GM12878 (cell line): ENCODE results near the gene RPUSD1. TPM values are rescaled to one million over a fixed set of nuclear protein-coding genes. Genes with fewer than 3 reads are reported as not detected.

Experiments used
- ATAC-seq: fragments of 200-7000 bp; cut with Tn5 transposase; 3 replicates; pipeline ENCODE4 v1.9.1; 2020; ENCODE audit warnings: mild to moderate bottlenecking, moderate library complexity
- BruUV-seq: library from RNA; stranded (reverse); fragments of 400-500 nt; replicated peaks from 2 replicates; lab custom pipeline; 2021; lab: Mats Ljungman, UMichigan
- CTCF ChIA-PET: fragments of 300-600 bp; sonication (Branson Sonifier 250); formaldehyde crosslinking; extraction: SDS; loops from one replicate; lab custom pipeline; 2021; ENCODE audit warnings: inconsistent platforms; lab: Yijun Ruan, JAX
- POLR2A ChIA-PET: fragments of 350-600 bp; formaldehyde crosslinking; extraction: SDS; loops from one replicate; lab custom pipeline; 2021; ENCODE audit warnings: inconsistent platforms; lab: Charles Lee
- RAD21 ChIA-PET: fragments of 300-600 bp; sonication (Branson Sonifier 250); formaldehyde crosslinking; loops from one replicate; lab custom pipeline; 2023; ENCODE audit warnings: antibody characterized with exemption; ENCODE audit not compliant: unreplicated experiment; lab: Charles Lee
- SMC1A ChIA-PET: fragments of 300-600 bp; sonication (Branson Sonifier 250); formaldehyde crosslinking; loops from one replicate; lab custom pipeline; 2023; ENCODE audit not compliant: unreplicated experiment, uncharacterized antibody; lab: Charles Lee
- DNase-seq: peaks from one replicate; pipeline ENCODE4 v3.0.0-alpha.2; 2011; ENCODE audit warnings: low read depth, low spot score
- FAIRE-seq: peaks from 3 replicates; lab custom pipeline; 2011; peaks lifted over from hg19 to GRCh38; lab: Jason Lieb, UNC
- H2AFZ ChIP-seq: 2 replicates; pipeline ENCODE4 v1.6.0; 2011; ENCODE audit warnings: low read depth, low read length, control low read depth; ENCODE audit not compliant: control insufficient read depth
- H3K27ac ChIP-seq: 2 replicates; pipeline ENCODE4 v1.5.1; 2011; ENCODE audit warnings: control low read depth; ENCODE audit not compliant: control insufficient read depth, insufficient read depth
- H3K27me3 ChIP-seq, 2 experiments: replicated peaks in 1 of 2; 2 replicates each; pipeline versions ENCODE4 v1.6.0 to v1.6.1; 2011; ENCODE audit warnings: low read length in 1 of 2; ENCODE audit not compliant: control insufficient read depth in 2 of 2, insufficient read depth in 2 of 2
- H3K36me3 ChIP-seq, 2 experiments: 2 replicates each; pipeline ENCODE4 v1.5.1; 2011; ENCODE audit warnings: low read length in 1 of 2; ENCODE audit not compliant: control insufficient read depth in 2 of 2, insufficient read depth in 2 of 2
- H3K4me1 ChIP-seq: 2 replicates; pipeline ENCODE4 v1.6.1; 2011; ENCODE audit warnings: mild to moderate bottlenecking, low read length, moderate library complexity, mixed read lengths; ENCODE audit not compliant: control insufficient read depth, insufficient read depth
- H3K4me2 ChIP-seq: 2 replicates; pipeline ENCODE4 v1.6.0; 2011; ENCODE audit warnings: control low read depth; ENCODE audit not compliant: control insufficient read depth, insufficient read depth
- H3K4me3 ChIP-seq: fragments of 200-600 bp; sonication (generic); 2 replicates; pipeline ENCODE4 v1.5.1; 2016
- H3K79me2 ChIP-seq: 2 replicates; pipeline ENCODE4 v1.6.0; 2011; ENCODE audit warnings: low read length; ENCODE audit not compliant: control insufficient read depth, insufficient read depth
- H3K9ac ChIP-seq: 2 replicates; pipeline ENCODE4 v1.8.0; 2011; ENCODE audit warnings: low read length, control low read depth, mixed read lengths; ENCODE audit not compliant: control insufficient read depth, insufficient read depth
- H3K9me3 ChIP-seq: replicated peaks from 3 replicates; pipeline ENCODE4 v1.5.1; 2011; ENCODE audit warnings: mild to moderate bottlenecking, low read length; ENCODE audit not compliant: control insufficient read depth, insufficient read depth
- H4K20me1 ChIP-seq: 2 replicates; pipeline ENCODE4 v1.6.0; 2011; ENCODE audit not compliant: control insufficient read depth, insufficient read depth
- E4F1 ChIP-seq: fragments of 450-650 bp; IDR thresholded peaks from 2 replicates; pipeline ENCODE4 v1.6.1; 2018; ENCODE audit warnings: borderline replicate concordance, mild to moderate bottlenecking; ENCODE audit not compliant: partially characterized antibody
- HCFC1 ChIP-seq: fragments of 150-350 bp; IDR thresholded peaks from 2 replicates; pipeline ENCODE4 v1.6.1; 2014; ENCODE audit warnings: low read length
- IKZF2 ChIP-seq, 2 experiments: fragments of 450-650 bp; IDR thresholded peaks; 2 replicates each; pipeline ENCODE4 v1.6.1; 2017; ENCODE audit warnings: mild to moderate bottlenecking in 2 of 2, moderate library complexity in 2 of 2
- MLLT1 ChIP-seq: fragments of 450-650 bp; IDR thresholded peaks from 2 replicates; pipeline ENCODE4 v1.6.1; 2016; ENCODE audit warnings: mild to moderate bottlenecking
- MTA3 ChIP-seq: IDR thresholded peaks from 2 replicates; pipeline ENCODE4 v1.6.1; 2012; ENCODE audit warnings: low read length, inconsistent platforms, borderline replicate concordance
- RAD21 ChIP-seq: IDR thresholded peaks from 2 replicates; pipeline ENCODE4 v1.6.1; 2011; ENCODE audit warnings: mild to moderate bottlenecking, low read depth, low read length, moderate library complexity; ENCODE audit not compliant: insufficient read depth
- ZBTB40 ChIP-seq: fragments of 450-650 bp; IDR thresholded peaks from 2 replicates; pipeline ENCODE4 v1.6.1; 2016; ENCODE audit warnings: mild to moderate bottlenecking, moderate library complexity, borderline replicate concordance
- WGBS: methylation state at CpG from one replicate; pipeline ENCODE4 v1.1.6; 2016; ENCODE audit warnings: low lambda C conversion rate; ENCODE audit not compliant: insufficient replicate concordance, insufficient coverage; ENCODE audit errors: missing lambda C conversion rate; 5-methylcytosine and 5-hydroxymethylcytosine counted together
- in situ Hi-C: fragments of 300-500 bp; cut with MboI; formaldehyde crosslinking; loops from 9 replicates; pipeline ENCODE4 v1.14.3; 2018; ENCODE audit warnings: mixed read lengths
- intact Hi-C: fragments of 100-400 bp; cut with micrococcal nuclease; formaldehyde crosslinking; loops from one replicate; pipeline ENCODE4 v1.14.2; 2022; ENCODE audit not compliant: unreplicated experiment
- polyA plus RNA-seq, 11 experiments: library from polyadenylated mRNA; depleted of rRNA in 4 of 11; unstranded in 6 of 11; stranded (reverse) in 5 of 11; fragments of >200 nt; fragmentation: Nextera tagmentation in 4 of 11; fragmentation: Illumina TruSeq in 1 of 11; extraction: Ambion mirVana in 4 of 11; extraction: Trizol in 1 of 11; gene quantifications; 1 replicate in 1 of 11; 2 replicates in 10 of 11; pipeline versions ENCODE4 v1.2.1 to v1.2.3, GENCODE V29; 2011 to 2016; ENCODE audit warnings: inconsistent platforms in 2 of 11, missing spikeins in 2 of 11, low read depth in 1 of 11
- total RNA-seq, 4 experiments: library from RNA; depleted of rRNA in 3 of 4; stranded (reverse); fragments of >200 nt in 3 of 4; fragmentation: Illumina TruSeq in 1 of 4; extraction: Trizol in 1 of 4; gene quantifications; 2 replicates each; pipeline versions ENCODE4 v1.2.1 to v1.2.3, GENCODE V29; 2013 to 2021

RPUSD1 gene
- total and polyA plus RNA-seq, 10 of the 15 experiments (the other 5 are each of a cell fraction or from before 2014, with no cell fraction given) = 0.55 to 49.9 (median 21.1) TPM

- no peaks in the 10 kb centered on the region for H3K36me3 ChIP-seq
- H4K20me1 ChIP-seq = no peaks in the 10 kb centered on the region
- H3K27me3 ChIP-seq = no peaks in the 10 kb centered on the region
- ChIA-PET POLR2A (no interaction called here), CTCF (no interaction called here), RAD21 (no interaction called here), SMC1A (no interaction called here)
- H2AFZ ChIP-seq = peak overlapping the region; percentile 95
- BruUV-seq = no TSS peak
- H3K79me2 ChIP-seq = peaks cover 6% of the 10 kb centered on the region
- no peaks in the 10 kb centered on the region; the same call in 1 of the 2 replicates for H3K4me1 ChIP-seq
- WGBS = 28% methylated on average over 16 of the region's 19 CpGs
- intact Hi-C loops (no loop called here), in situ Hi-C loops (no loop called here)
- H3K9me3 ChIP-seq = no peaks in the 10 kb centered on the region; the same call in 2 of the 3 replicates
- FAIRE-seq = no peak
- TF ChIP-seq ZBTB40 (no peak), RAD21 (no peak), HCFC1 (no peak), E4F1 (no peak), IKZF2 (IDR thresholded peaks at IDR 0.05) (no peak), MTA3 (no peak), MLLT1 (peak; percentile 96)
- H3K27ac ChIP-seq = no peak overlapping the region; the same call in 1 of the 2 replicates
- no peak for DNase-seq
- peak overlapping the region; percentile 89 for H3K4me2 ChIP-seq
- no peak for ATAC-seq
- peak overlapping the region; percentile 84 for H3K4me3 ChIP-seq
- H3K9ac ChIP-seq = peak overlapping the region; percentile 68
Observed at GRCh38 chr16:808085-808386, 19.9 kb upstream of the RPUSD1 start.
